Activated CD8-positive, alpha-beta T cell treated with anti-CD3 and anti-CD28 coated beads for 36 hours (primary cell): Measurements from ENCODE around the gene DNM3. TPM values are rescaled to one million over a fixed set of nuclear protein-coding genes. Genes with fewer than 3 reads are reported as not detected.
"Not testable (repeated sequence)": the region's sequence is repeated elsewhere in the genome, so short reads cannot be mapped to it uniquely, and the experiment has no call there.

Experiments used
- ATAC-seq: fragments of 200-7000 bp; cut with Tn5 transposase; one replicate; pipeline ENCODE4 v1.10.0; 2021; ENCODE audit warnings: mild to moderate bottlenecking, moderate library complexity
- CTCF ChIA-PET: fragments of 350-600 bp; sonication (Branson Sonifier 250); formaldehyde crosslinking; loops from one replicate; lab custom pipeline; 2021; ENCODE audit warnings: antibody characterized with exemption; lab: Charles Lee
- POLR2A ChIA-PET: fragments of 350-600 bp; sonication (Branson Sonifier 250); formaldehyde crosslinking; loops from one replicate; lab custom pipeline; 2021; ENCODE audit warnings: antibody characterized with exemption; lab: Charles Lee
- DNase-seq: peaks from one replicate; pipeline ENCODE4 v3.0.0-alpha.2; 2020
- H3K27ac Mint-ChIP-seq: one replicate; pipeline ENCODE4 v1.8.0; 2021; ENCODE audit warnings: mild to moderate bottlenecking, mixed read lengths
- H3K27me3 Mint-ChIP-seq: one replicate; pipeline ENCODE4 v1.8.0; 2021; ENCODE audit warnings: mixed read lengths
- H3K36me3 Mint-ChIP-seq: one replicate; pipeline ENCODE4 v1.8.0; 2021; ENCODE audit warnings: low read depth, mixed read lengths
- H3K4me1 Mint-ChIP-seq: one replicate; pipeline ENCODE4 v1.8.0; 2021; ENCODE audit warnings: low read depth, mixed read lengths
- H3K4me3 Mint-ChIP-seq: one replicate; pipeline ENCODE4 v1.8.0; 2021; ENCODE audit warnings: mild to moderate bottlenecking, moderate library complexity, mixed read lengths
- H3K9me3 Mint-ChIP-seq: one replicate; pipeline ENCODE4 v1.8.0; 2021; ENCODE audit warnings: mixed read lengths
- CTCF ChIP-seq: fragments of 200-600 bp; IDR thresholded peaks from one replicate; pipeline ENCODE4 v1.8.0; 2022; ENCODE audit warnings: antibody characterized with exemption, mild to moderate bottlenecking
- intact Hi-C: fragments of 100-400 bp; cut with micrococcal nuclease; formaldehyde crosslinking; loops from one replicate; pipeline ENCODE4 v1.10.0; 2022
- total RNA-seq, 2 experiments: library from RNA; stranded (reverse); gene quantifications; one replicate each; pipeline ENCODE4 v1.2.3, GENCODE V29; 2021

The DNM3 gene
- total RNA-seq, 2 experiments from 2014 or later, result 0.58 to 1.1 TPM

DNA sequence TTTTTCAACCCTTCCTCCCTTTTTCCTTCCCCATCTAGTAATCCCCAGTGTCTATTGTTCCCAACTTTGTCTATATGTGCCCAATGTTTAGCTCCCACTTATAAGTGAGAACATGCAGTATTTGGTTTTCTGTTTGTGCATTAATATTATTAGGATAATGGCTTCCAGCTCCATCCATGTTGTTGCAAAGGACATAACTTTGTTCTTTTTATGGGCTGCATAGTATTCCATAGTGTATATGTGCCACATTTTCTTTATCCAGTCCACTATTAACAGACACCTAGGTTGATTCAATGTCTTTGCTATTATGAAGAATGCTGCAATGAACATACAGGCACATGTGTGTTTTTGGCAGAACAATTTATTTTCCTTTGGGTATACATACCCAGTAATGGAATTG is 458.2 kb downstream of the DNM3 start:
- intact Hi-C loops, result no loop called here
- TF ChIP-seq CTCF, result no peak
- Mint-ChIP-seq H3K4me3 (no peak overlapping the region), H3K27ac (no peak overlapping the region), H3K36me3 (peaks cover 2% of the 10 kb centered on the region), H3K4me1 (peaks cover 2% of the 10 kb centered on the region), H3K27me3 (no peaks in the 10 kb centered on the region), H3K9me3 (peaks cover 5% of the 10 kb centered on the region)
- ChIA-PET POLR2A (no interaction called here), CTCF (no interaction called here)
- no peak for DNase-seq
- ATAC-seq, result no peak

DNA sequence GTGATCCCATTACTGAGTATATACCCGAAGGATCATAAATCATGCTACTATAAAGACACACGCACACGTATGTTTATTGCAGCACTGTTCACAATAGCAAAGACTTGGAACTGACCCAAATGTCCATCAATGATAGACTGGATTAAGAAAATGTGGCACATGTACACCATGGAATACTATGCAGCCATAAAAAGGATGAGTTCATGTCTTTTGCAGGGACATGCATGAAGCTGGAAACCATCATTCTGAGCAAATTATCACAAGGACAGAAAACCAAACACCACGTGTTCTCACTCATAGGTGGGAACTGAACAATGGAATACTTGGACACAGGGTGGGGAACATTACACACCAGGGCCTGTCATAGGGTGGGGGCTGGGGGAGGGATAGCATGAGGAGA is 466.2 kb downstream of the DNM3 start:
- H3K36me3 Mint-ChIP-seq, CTCF ChIA-PET, H3K27ac Mint-ChIP-seq, DNase-seq, intact Hi-C loops, ATAC-seq, H3K4me3 Mint-ChIP-seq, H3K9me3 Mint-ChIP-seq, H3K27me3 Mint-ChIP-seq, H3K4me1 Mint-ChIP-seq: not testable (repeated sequence)
- POLR2A ChIA-PET, result interaction anchor here (0.6 kb wide), 1 partner anchor 423 kb away, joined by 3 read pairs; no protein-coding TSS in a partner anchor

- no peak overlapping the region for H3K27ac Mint-ChIP-seq
- CTCF ChIA-PET, result interaction anchor here (1.2 kb wide), 1 partner anchor 17 kb away, joined by 3 read pairs; no protein-coding TSS in a partner anchor
- intact Hi-C loops, result no loop called here
These were observed 466.8 kb downstream of the DNM3 start for GRCh38 chr1:172308142-172308541.

GRCh38 chr1:172308577-172308976 is 467.3 kb downstream of the DNM3 start:
- CTCF ChIA-PET, result interaction anchor here (1.2 kb wide), 1 partner anchor 17 kb away, joined by 3 read pairs; no protein-coding TSS in a partner anchor
- TF ChIP-seq CTCF, result no peak
- POLR2A ChIA-PET, result no interaction called here

More at GRCh38 chr1:172308142-172308541, 466.8 kb downstream of the DNM3 start:
- no peaks in the 10 kb centered on the region for H3K4me1 Mint-ChIP-seq
- POLR2A ChIA-PET, result interaction anchor here (0.6 kb wide), 1 partner anchor 423 kb away, joined by 3 read pairs; no protein-coding TSS in a partner anchor
- H3K36me3 Mint-ChIP-seq, result peaks cover 2% of the 10 kb centered on the region
- H3K27me3 Mint-ChIP-seq, result no peaks in the 10 kb centered on the region
- no peak for TF ChIP-seq CTCF
- DNase-seq (no peak), ATAC-seq (no peak)
- H3K4me3 Mint-ChIP-seq, result no peak overlapping the region
- peaks cover 6% of the 10 kb centered on the region for H3K9me3 Mint-ChIP-seq

DNA sequence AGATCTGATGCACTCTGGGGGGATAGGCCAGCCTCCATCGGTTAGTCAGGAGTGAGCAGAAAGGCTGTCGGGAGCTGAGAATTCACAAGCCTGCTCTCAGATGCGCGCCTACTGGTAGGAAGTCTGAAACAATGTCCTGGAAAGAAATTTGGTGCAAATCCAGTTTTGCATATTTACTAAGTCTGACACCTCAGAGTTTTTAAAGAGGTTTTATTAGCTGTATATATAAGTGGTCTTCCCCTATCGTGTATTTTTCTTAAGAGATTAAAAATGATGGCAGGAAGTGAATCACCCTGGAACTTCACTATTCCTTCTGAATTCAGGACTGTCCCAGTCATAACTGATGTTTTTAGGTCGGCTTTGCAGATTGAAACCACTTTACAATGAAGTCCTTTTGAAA is 479.4 kb downstream of the DNM3 start:
- Mint-ChIP-seq H3K36me3 (no peaks in the 10 kb centered on the region), H3K4me1 (no peaks in the 10 kb centered on the region)
- POLR2A ChIA-PET, result no interaction called here

More at GRCh38 chr1:172308577-172308976, 467.3 kb downstream of the DNM3 start:
- H3K4me1 Mint-ChIP-seq, result no peaks in the 10 kb centered on the region
- no peaks in the 10 kb centered on the region for H3K36me3 Mint-ChIP-seq
- ATAC-seq, result no peak
- peaks cover 4% of the 10 kb centered on the region for H3K9me3 Mint-ChIP-seq
- no peaks in the 10 kb centered on the region for H3K27me3 Mint-ChIP-seq
- no peak overlapping the region for H3K4me3 Mint-ChIP-seq
- no peak overlapping the region for H3K27ac Mint-ChIP-seq
- intact Hi-C loops, result no loop called here
- DNase-seq, result no peak

More for the DNA sequence above, 479.4 kb downstream of the DNM3 start:
- H3K4me3 Mint-ChIP-seq, result no peak overlapping the region
- no peak overlapping the region for H3K27ac Mint-ChIP-seq
- no peaks in the 10 kb centered on the region for H3K27me3 Mint-ChIP-seq
- ATAC-seq (no peak), DNase-seq (no peak)
- no peaks in the 10 kb centered on the region for H3K9me3 Mint-ChIP-seq
- CTCF ChIA-PET, result no interaction called here
- intact Hi-C loops, result no loop called here
- no peak for TF ChIP-seq CTCF
